ENCODE results near the gene RNF13.

GRCh38 chr3:149891621-149892020 is 78.6 kb downstream of the RNF13 start:
- TF ChIP-seq CTCF (IDR thresholded peaks at IDR 0.05; ENCODE audit: insufficient read depth, low read length, poor library complexity, severe bottlenecking) (no peak), EZH2phosphoT487 (conservative IDR thresholded peaks at IDR 0.05; ENCODE audit: low read length) (no peak)
